Adrenal gland (tissue), 5 donors: ENCODE data around the gene SLC6A18.

Source experiments
- CTCF ChIP-seq, 6 experiments: fragments of 450-650 bp in 4 of 6; fragments of 200-600 bp in 2 of 6; sonication (generic) in 1 of 6; IDR thresholded peaks; 1 replicate in 5 of 6; 2 replicates in 1 of 6; pipeline versions ENCODE4 v1.5.1 to v1.8.0; 2016 to 2021; ENCODE audit warnings: antibody characterized with exemption in 6 of 6, mild to moderate bottlenecking in 2 of 6, moderate library complexity in 1 of 6
- POLR2A ChIP-seq, 2 donors: fragments of 450-650 bp; IDR thresholded peaks; one replicate each; pipeline ENCODE4 v1.6.1; 2017; ENCODE audit warnings: antibody characterized with exemption in 2 of 2, mild to moderate bottlenecking in 2 of 2, moderate library complexity in 1 of 2
- donor health status: DM: no; HTN: no; CAD: no.

- TF ChIP-seq CTCF (IDR thresholded peaks at IDR 0.05) (no peak), POLR2A (IDR thresholded peaks at IDR 0.05) (no peak)
Observed at GRCh38 chr5:1239505-1240251, 14.5 kb downstream of the SLC6A18 start.
